ENCODE measurements around the gene STIM2. TPM values are rescaled to one million over a fixed set of nuclear protein-coding genes. Genes with fewer than 3 reads are reported as not detected.

The STIM2 gene
- total and polyA plus RNA-seq, 2 donors (not counting 1 experiment from before 2014, with no cell fraction given), result 19.0 to 33.0 TPM

DNA sequence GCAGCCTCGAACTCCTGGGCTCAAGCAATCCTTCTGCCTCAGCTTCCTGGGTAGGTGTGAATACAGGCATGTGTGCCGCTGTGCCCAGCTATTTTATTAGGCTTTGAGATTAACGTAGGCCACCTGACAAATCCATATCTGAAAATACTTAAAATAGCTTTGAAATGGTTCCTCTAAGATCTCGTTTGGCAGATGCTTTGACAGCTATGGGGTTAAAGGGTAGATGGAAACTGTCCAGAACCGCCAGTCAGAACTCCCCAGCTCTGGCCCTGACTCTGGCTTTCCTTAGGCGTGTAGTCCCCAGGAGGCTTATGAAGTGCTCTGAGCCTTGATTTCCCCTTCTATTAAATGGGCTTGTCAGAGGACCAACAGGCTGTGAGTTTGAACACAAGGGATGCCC, 32.8 kb upstream of the STIM2 start:
- H3K9me3 ChIP-seq (ENCODE audit: control insufficient read depth, insufficient read depth, low read depth, low read length), result no peaks in the 10 kb centered on the region
- no peak for DNase-seq (ENCODE audit: low read depth in 2 of 2)
- H3K4me2 ChIP-seq (ENCODE audit: extremely low read depth, insufficient read depth, low read length), result no peak overlapping the region
- no peak overlapping the region for H3K4me3 ChIP-seq (replicated peaks in 1 of 4; ENCODE audit: control extremely low read depth in 1 of 4, insufficient read depth in 1 of 4, low read depth in 3 of 4, low read length in 4 of 4)
- no peaks in the 10 kb centered on the region for H3K27me3 ChIP-seq (ENCODE audit: control insufficient read depth, insufficient read depth, low read length)
- no peak overlapping the region for H3K9ac ChIP-seq (ENCODE audit: insufficient read depth, low read length)
- H3K27ac ChIP-seq (ENCODE audit: insufficient read depth, low read length), result no peak overlapping the region
- no peak for TF ChIP-seq EZH2 (IDR thresholded peaks at IDR 0.05; ENCODE audit: low read length, missing control alignments)
- TF ChIP-seq, protein P1, sequence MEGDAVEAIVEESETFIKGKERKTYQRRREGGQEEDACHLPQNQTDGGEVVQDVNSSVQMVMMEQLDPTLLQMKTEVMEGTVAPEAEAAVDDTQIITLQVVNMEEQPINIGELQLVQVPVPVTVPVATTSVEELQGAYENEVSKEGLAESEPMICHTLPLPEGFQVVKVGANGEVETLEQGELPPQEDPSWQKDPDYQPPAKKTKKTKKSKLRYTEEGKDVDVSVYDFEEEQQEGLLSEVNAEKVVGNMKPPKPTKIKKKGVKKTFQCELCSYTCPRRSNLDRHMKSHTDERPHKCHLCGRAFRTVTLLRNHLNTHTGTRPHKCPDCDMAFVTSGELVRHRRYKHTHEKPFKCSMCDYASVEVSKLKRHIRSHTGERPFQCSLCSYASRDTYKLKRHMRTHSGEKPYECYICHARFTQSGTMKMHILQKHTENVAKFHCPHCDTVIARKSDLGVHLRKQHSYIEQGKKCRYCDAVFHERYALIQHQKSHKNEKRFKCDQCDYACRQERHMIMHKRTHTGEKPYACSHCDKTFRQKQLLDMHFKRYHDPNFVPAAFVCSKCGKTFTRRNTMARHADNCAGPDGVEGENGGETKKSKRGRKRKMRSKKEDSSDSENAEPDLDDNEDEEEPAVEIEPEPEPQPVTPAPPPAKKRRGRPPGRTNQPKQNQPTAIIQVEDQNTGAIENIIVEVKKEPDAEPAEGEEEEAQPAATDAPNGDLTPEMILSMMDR (conservative IDR thresholded peaks at IDR 0.05 in 1 of 2, IDR thresholded peaks at IDR 0.05 in 1 of 2; ENCODE audit: low read depth in 1 of 2, low read length in 2 of 2), result no peak
- H3K4me1 ChIP-seq (ENCODE audit: control insufficient read depth, extremely low read depth, insufficient read depth, low read length), result no peaks in the 10 kb centered on the region
- no peaks in the 10 kb centered on the region for H4K20me1 ChIP-seq (ENCODE audit: control insufficient read depth, extremely low read depth, insufficient read depth, low read length)
- H2AFZ ChIP-seq (ENCODE audit: low read length), result no peak overlapping the region
- no peaks in the 10 kb centered on the region for H3K36me3 ChIP-seq (ENCODE audit: control insufficient read depth, insufficient read depth, low read length)
- H3K79me2 ChIP-seq (ENCODE audit: control insufficient read depth, insufficient read depth, low read length), result no peaks in the 10 kb centered on the region

DNA sequence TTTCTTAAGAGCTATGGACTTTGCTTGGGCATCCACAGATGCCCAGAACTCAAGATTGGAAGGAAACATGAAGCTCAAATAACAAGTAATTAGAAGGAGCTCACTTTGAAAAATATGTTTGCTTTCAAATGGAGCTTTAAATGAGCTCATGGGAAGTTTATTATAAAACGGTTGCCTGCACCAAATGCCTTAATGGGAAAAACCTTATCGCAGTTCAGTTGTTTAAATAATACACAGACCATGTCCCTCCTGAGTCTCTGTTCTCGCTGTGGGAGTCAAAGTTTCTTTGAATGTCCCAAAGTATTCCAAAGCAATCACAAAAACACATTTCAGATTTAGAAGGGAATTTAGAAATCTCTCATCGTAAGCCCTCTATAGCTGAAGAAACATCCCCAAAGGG, 31.6 kb upstream of the STIM2 start:
- no peak for DNase-seq (ENCODE audit: low read depth in 2 of 2)
- TF ChIP-seq, protein P1 (conservative IDR thresholded peaks at IDR 0.05 in 1 of 2, IDR thresholded peaks at IDR 0.05 in 1 of 2; ENCODE audit: low read depth in 1 of 2, low read length in 2 of 2), result no peak
- no peak for TF ChIP-seq EZH2 (IDR thresholded peaks at IDR 0.05; ENCODE audit: low read length, missing control alignments)
- Histone ChIP-seq H3K27me3 (ENCODE audit: control insufficient read depth, insufficient read depth, low read length) (no peaks in the 10 kb centered on the region), H2AFZ (ENCODE audit: low read length) (no peak overlapping the region), H3K4me3 (replicated peaks in 1 of 4; ENCODE audit: control extremely low read depth in 1 of 4, insufficient read depth in 1 of 4, low read depth in 3 of 4, low read length in 4 of 4) (no peak overlapping the region), H3K79me2 (ENCODE audit: control insufficient read depth, insufficient read depth, low read length) (no peaks in the 10 kb centered on the region), H3K9ac (ENCODE audit: insufficient read depth, low read length) (no peak overlapping the region), H3K9me3 (ENCODE audit: control insufficient read depth, insufficient read depth, low read depth, low read length) (no peaks in the 10 kb centered on the region), H3K36me3 (ENCODE audit: control insufficient read depth, insufficient read depth, low read length) (no peaks in the 10 kb centered on the region), H4K20me1 (ENCODE audit: control insufficient read depth, extremely low read depth, insufficient read depth, low read length) (no peaks in the 10 kb centered on the region), H3K4me1 (ENCODE audit: control insufficient read depth, extremely low read depth, insufficient read depth, low read length) (no peaks in the 10 kb centered on the region), H3K4me2 (ENCODE audit: extremely low read depth, insufficient read depth, low read length) (no peak overlapping the region), H3K27ac (ENCODE audit: insufficient read depth, low read length) (no peak overlapping the region)

GRCh38 chr4:26830033-26830432, 30.6 kb upstream of the STIM2 start:
- Histone ChIP-seq H4K20me1 (ENCODE audit: control insufficient read depth, extremely low read depth, insufficient read depth, low read length) (no peaks in the 10 kb centered on the region), H3K79me2 (ENCODE audit: control insufficient read depth, insufficient read depth, low read length) (no peaks in the 10 kb centered on the region), H3K4me3 (replicated peaks in 1 of 4; ENCODE audit: control extremely low read depth in 1 of 4, insufficient read depth in 1 of 4, low read depth in 3 of 4, low read length in 4 of 4) (no peak overlapping the region), H3K27me3 (ENCODE audit: control insufficient read depth, insufficient read depth, low read length) (no peaks in the 10 kb centered on the region), H3K27ac (ENCODE audit: insufficient read depth, low read length) (no peak overlapping the region), H3K4me2 (ENCODE audit: extremely low read depth, insufficient read depth, low read length) (no peak overlapping the region), H3K9me3 (ENCODE audit: control insufficient read depth, insufficient read depth, low read depth, low read length) (no peaks in the 10 kb centered on the region), H3K36me3 (ENCODE audit: control insufficient read depth, insufficient read depth, low read length) (no peaks in the 10 kb centered on the region), H3K9ac (ENCODE audit: insufficient read depth, low read length) (no peak overlapping the region), H3K4me1 (ENCODE audit: control insufficient read depth, extremely low read depth, insufficient read depth, low read length) (no peaks in the 10 kb centered on the region), H2AFZ (ENCODE audit: low read length) (no peak overlapping the region)
- DNase-seq (ENCODE audit: low read depth in 2 of 2), result no peak
- TF ChIP-seq, protein P1 (conservative IDR thresholded peaks at IDR 0.05 in 1 of 2, IDR thresholded peaks at IDR 0.05 in 1 of 2; ENCODE audit: low read depth in 1 of 2, low read length in 2 of 2), result no peak
- TF ChIP-seq EZH2 (IDR thresholded peaks at IDR 0.05; ENCODE audit: low read length, missing control alignments), result no peak
